NCI-H524 (cell line): ENCODE results near the gene PASK.

Experiments
- DNase-seq, 2 experiments: peaks; one replicate each; lab custom pipeline; 2025; lab: John Stamatoyannopoulos, UW

PASK gene

DNA sequence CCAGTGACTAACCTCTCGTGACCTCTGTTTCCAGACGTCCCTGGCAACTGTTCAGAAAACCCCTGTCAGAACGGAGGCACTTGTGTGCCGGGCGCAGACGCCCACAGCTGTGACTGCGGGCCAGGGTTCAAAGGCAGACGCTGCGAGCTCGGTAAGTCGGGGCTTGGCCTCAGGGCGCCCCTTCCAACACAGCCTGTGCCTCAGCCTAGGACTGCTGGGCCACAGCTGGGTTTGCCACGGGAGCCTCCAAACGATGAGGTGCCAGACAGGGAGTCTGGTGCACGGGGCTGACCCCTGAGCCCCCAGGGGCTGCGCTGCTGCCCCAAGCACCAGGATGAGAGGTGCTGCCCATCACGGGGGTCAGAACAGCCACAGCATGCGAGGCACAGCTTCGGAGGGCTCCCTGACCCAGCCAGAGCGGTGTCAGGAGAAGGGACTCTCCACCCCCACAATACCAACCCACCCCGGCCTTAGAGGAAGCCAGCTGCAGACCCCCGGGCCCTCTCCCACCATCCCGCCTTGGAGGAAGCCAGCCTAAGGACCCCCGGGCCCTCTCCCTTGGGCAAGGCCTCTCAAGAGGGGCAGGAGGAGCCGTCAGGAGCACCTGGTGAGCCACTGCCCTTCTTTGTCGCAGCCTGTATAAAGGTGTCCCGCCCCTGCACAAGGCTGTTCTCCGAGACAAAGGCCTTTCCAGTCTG lies 67.5 kb downstream of the PASK start:
- no peak for DNase-seq

DNA sequence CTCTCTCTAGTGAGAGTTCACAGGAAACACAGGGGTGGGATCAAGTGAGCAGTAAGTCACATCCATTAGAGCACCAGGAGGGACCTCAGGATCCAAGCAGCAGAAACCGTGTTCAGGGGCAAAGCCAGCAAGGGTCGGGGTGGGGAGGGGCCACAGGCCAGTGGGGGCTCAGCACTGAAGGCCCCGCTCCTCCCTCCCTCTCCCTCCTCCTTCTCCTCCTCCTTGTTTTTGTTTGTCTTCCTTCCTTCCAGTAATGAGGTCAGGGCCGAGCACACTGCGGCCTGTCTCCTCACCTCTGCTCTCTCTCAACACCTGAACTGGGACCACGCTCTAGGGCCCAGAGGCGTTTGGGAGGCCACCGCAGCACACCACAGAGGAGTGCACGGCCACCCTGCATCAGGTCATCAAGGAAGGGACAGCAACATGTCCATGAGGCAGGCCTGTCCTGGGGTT lies 68.1 kb downstream of the PASK start:
- no peak for DNase-seq

DNA sequence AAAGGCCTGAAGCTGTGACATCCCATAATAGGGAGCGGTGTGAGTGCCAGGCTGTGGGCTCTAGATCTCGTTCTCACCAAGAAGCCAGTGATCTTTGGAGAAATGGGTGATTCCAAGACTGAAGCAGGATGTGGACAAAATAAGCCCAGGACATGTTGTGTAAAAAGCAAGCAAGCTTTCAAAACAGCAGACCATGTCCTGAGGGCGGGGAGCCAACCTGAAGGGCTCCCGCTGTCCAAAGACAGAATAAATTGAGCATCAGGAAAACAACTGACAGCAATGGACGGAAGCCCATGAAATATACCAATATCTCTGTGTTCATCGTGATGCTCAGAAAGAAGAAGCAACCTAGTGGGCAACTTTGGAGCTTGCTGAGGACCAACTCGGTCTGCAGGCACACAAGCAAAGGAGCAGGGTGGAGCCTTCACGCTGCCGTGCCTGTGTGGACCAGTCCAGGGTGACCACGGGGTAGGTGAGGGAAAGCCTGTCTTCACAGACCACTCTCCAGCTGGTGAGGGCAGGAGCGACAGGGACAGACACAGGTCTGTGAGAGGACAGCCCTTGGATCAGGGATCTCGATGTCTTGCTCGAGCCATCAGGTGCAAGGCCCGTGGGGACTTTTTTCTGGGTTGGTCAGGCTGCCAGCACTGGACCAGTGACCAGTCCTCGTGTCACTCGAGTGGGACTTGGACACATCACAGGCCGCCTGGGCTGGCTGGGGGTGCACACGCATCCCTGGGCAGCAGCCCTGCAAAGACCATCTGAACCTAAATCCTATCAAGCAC lies 68.7 kb downstream of the PASK start:
- DNase-seq = no peak

DNA sequence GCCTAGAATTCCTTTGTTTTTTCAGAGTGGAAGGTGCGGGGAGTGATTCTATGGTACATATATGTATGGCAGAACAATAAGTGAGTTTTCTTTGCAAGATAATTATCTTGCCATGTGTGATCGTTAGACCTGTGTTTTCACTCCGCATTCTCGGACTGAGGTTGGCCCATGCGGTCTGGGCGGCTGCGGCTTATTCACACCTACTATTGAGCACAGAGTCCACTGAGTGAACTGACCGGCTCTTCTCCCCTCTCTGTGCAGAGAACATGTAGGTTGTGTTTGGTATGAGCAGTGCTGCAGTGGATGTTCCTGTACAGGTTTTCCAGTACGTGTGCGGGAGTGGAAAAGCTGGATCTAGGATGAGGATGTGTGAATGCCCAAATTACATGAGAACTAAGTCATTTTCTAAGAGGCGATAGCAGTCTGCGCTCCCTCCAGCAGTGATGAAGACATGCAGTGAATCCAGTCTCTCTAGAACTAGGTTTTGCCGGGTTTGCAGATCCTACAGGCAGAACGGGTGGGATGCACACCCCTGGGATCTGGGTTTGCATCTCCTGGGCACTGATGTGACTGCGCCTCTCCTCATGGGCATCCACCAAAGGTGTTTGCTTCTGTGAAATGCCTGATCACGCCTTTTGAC lies 74.3 kb downstream of the PASK start:
- DNase-seq = no peak

DNA sequence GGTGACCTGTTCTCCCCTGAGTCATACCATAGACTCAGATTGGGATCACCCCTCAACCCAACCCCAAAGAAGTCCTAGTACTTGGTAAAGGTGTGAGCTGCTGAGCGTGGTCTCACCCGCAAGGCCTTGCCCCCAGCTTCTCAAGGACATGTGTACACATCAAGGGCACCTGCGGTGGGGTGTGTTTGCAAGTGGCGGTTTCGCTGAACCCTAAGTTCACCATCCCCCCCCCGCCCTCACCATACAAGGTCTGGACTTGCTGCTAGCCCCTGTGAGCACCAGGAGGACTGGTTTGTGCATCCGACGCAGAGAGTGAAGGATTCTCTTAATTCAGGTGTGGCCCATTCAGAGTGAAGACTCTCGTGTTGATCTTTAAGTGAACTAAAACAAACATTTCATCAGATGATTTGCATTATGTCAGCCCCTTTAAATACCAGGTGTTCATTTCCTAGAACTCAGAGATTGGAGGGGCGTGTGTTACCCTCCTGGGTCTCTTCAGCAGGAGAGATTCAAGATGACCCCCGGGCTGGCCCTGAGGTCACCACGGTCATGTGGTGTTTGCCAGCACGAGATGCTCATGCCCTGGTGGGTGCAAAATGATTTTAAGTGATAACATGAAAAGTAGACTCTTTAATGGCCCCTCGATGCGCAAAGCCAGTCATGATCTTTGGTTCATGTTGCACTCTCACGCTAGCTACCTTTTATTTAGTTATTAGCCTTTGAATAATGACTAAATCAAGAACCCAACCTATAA lies 75.0 kb downstream of the PASK start:
- DNase-seq = no peak

DNA sequence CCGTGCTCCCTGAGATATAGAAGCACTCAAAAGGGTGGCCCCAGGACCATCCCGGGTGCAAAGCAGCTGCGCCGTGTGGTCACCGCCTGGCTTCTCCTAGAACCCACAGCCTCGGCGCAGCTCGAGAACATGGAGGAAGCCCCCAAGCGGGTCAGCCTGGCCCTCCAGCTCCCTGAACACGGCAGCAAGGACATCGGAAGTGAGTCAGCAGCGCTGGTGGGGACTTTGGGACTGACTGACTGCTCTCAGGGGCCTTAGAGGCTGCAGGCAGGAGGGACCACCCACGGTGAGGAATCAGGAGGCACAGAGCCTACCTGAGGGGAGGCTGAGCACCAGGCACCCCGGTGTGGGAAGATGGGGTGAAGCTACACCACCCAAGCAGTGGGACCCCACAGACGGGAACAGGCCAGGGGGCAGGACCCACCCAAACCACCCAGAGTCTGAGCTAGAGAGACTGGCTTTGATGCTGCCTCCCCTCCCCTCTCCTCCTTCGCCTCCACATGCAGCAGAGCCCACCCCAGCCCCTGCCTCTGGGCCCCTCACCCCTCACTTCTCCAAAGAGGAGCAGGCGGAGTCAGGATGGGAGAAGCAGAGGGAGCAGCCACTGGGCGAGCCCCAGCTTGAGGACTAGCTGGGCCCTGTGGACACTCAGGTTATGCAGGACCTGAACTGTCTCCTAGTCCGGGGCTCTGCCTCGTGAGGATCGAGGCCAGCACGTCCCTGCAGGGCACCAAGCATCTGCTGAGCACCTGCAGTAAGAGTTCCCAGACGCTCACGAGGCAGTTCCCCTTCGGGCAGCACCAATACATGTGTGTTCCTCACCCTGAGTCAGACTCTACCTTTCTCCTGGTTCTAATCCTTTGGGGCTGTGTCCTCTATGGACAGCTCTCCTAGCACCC lies 75.9 kb downstream of the PASK start:
- no peak for DNase-seq

DNA sequence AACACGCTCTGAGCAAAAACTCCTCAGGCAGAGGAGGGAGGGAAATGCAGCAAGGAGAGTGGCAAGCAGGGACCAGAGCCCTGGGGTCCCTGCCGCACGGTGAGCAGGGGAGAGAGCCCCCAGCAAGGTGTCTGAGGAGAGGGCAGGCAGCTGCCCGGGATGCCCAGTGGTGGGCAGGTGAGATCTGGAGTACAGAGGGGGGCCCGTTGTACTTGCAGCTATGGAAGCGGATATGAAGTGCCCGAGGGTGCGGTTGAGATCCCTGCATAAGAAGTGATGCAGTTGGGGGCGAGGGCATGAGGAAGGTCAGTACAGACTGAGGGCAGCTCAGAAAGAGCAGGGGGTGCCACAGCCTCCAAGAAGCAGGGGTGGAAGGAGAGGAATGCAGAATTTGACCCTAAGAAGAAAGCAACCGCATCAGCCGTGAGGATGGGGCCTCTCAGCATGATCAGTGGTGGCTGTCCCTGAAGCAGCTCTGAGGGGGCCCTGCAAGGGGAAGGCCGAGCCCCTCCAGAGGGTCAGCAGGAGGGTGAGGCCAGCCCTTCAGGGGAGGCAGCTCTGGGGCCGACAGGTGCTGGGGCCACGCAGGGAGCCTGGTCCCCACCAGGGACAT lies 76.6 kb downstream of the PASK start:
- no peak for DNase-seq

DNA sequence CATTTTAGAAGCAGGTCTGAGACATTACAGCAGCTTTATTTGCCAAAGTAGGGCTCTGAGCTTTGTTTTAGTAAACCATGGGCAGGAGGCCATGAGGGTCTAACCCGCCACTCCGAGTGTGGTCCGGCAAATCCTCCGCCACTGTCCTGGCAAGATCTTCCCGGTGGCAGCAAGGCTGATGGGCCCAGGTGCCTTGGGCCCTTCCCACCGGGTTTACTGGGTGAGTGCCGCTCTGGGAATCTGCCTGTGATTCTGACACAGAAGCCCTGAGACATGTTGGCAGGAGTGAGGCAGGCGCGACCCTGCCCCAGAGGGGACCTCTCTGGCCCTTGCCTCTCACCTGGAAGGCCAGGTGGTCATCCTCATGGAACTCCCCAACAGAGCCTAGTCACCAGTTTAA lies 77.1 kb downstream of the PASK start:
- DNase-seq = no peak

DNA sequence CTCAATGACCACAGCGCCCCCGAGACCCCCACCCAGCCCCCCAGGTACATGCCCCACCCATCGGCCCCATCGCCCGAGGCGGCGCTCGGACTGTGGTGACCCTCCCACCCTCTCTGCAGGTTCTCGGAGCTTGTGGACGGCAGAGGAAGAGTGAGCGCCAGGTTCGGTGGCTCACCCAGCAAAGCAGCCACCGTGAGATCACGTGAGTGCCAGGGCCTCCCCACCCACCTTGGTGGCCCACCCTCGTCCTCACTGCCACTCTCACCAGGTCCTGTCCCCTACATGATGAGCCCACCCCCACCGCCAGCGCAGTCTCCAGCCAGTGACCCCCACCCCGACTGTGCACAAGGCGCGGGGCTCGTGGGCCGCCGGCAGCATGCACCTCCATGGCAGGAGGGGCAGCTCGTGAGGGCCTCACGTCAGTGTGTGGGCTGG lies 77.6 kb downstream of the PASK start:
- DNase-seq = no peak

DNA sequence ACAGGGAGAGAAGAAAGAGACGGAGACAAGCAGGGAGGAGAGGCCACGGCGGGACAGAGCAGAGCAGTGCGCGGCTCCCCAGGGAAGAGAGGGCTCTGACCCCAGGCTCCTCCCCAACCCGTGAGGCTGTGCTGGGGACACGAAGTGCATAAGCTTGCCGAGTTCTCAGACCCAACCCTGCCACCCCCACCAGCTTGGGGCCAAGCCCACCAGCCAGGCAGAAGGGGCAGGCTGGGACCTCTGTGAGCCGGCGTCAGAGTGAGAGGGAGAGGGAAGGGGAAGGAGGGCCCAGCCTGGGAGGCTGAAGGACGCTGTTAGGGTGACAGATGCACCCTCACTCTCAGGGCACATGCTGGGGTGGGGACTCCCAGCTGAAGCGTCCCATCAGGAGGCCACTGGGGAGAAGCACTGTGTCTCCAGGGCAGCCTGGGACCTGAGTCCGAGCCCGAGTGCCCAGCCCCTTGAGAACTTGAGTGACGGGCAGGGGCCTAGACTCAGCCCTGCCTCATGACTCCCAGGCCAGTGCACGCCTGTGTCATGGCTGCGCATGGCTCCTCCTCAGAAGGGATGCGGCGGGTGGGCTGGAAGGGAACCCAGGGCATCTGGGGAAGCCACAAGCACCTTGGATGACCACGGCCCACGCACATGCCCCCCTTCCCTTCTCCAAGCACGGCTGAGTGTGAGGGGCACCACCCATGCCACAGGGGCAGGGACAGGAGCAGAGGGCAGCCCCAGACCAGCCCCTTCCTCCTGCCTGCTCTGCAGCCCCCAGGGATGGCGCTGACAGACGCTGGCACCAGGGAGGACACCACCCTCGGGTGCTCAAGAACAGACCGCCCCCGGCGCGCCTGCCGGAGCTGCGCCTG lies 78.2 kb downstream of the PASK start:
- no peak for DNase-seq

DNA sequence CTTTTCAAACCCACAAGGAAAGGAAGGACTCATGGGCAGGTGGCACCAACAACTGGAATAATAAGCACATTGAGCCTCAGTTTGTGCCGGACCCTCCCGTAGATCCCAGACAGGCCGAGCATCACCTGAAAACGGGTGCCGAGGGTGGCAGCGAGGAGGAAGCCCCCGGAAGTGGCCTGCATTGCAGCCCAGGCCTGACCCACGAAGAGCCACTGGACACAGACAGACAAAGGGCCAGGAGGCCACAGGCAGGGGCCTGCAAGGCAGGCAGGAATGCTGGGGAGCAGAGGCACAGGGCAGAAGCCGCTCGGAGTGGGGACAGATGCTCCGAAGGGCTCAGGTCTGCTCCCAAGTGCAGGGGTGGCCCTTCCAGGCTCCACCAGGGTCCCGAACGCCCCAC lies 78.9 kb downstream of the PASK start:
- DNase-seq = no peak

DNA sequence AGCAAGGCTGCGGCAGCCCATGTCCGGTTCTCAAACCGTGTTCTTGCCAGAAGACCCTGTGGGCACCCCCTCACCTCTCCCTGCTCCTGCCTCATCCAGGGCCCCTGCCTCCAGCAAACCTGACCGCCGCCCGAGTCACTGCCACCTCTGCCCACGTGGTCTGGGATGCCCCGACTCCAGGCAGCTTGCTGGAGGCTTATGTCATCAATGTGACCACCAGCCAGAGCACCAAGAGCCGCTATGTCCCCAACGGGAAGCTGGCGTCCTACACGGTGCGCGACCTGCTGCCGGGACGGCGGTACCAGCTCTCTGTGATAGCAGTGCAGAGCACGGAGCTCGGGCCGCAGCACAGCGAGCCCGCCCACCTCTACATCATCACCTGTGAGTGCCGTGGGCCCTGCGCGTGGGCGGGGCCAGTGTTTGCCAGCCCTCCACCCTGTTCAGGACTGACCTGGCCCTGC lies 79.4 kb downstream of the PASK start:
- no peak for DNase-seq

DNA sequence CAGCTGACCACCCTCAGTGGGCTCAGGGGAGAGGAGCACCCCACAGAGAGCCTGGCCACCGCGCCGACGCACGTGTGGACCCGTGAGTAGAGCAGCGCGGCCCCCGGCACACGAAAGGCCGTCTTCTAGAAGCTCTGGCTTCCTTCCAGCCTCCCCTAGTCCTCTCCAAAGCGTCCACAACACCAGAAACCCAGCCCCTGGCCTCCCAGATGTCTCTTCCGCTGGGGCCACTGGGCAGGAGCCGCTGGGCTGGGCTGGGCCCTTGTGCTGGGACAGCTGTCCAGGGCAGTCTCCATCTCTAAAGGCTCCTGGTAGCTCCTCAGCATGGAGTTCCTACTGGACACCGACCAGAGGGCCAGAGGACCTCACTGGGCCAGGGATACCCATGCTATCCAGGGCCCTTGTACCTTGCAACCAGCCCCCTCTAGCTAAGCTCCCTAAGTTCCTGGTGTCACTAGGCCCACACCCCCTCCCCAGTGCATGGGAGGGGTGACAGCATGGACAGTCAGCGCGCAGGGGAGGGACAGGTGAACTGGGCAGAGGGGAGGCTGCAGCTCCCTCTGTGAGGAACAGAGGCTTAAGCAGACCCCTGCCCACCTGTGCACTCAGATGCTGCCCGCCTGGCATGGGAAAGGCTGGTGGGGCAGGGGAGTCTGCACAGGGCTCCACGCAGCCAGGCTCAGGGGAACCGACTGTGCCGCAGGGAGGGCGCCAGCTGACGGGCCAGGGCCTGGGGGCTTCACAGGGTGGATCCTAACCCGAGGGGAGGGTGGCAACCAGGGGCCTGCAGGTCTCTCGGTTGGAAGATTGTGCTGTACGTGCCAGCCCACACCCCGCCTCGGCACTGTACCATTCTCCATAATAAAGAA lies 80.1 kb downstream of the PASK start:
- DNase-seq = no peak

DNA sequence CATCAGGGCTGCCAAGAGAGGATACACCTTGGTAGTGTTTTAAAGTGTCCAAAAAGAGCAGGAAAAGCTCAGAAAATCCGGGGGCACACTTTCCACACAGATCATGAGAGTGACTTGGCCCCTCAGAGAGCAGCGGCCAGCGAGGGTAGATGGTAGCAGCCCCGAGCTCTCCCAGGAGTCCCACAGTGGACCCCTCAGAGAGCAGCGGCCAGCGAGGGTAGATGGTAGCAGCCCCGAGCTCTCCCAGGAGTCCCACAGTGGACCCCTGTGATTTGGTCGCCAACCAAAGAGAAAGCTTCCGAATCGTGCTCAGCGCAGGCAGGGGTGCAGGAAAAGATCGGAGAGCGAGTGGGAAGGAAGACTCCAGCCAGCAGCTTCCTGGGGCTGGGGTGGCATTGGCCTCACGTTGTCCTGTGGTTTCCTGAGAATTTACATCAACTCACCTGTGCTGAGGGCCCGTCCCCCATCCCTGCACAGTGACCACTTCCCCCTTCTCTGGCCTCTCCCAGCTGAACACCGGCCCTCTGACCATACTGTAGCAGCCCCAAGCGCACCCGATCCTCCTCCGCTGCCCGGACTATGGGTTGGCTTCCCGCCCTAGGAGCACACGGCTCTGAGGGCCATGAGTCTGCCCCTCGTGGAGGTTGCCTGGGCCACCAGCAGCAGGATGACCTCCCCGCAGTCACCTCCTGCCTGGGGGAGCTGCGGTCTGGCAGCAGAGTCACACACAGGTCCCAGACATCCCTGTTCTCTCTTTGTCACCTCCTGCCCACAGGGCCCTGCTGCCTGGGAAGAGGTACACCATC lies 80.9 kb downstream of the PASK start:
- DNase-seq = no peak

DNA sequence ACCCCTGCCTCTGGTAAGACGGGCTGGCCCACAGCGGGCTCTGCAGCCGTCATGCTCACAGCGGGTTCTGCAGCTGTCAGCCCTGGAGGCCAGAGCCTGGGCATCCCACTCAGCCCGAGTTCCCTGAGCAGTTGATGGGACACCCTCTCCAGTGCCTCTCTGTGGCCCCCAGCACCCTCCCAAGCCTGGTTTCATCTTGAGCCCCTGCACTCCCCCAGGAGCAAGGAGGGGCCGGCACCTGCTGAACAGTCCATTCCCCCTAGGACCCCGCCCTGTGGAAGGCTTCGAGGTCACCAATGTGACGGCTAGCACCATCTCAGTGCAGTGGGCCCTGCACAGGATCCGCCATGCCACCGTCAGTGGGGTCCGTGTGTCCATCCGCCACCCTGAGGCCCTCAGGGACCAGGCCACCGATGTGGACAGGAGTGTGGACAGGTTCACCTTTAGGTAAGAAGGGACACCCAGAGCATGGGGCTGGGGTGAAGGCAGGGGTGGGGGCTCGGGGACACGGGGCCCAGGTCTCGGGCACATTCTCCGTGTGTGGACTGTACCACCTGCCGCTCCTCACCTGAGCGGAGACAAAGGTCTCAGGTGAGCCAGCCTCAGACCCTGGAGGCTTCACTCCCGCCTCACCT lies 81.7 kb downstream of the PASK start:
- DNase-seq = no peak

DNA sequence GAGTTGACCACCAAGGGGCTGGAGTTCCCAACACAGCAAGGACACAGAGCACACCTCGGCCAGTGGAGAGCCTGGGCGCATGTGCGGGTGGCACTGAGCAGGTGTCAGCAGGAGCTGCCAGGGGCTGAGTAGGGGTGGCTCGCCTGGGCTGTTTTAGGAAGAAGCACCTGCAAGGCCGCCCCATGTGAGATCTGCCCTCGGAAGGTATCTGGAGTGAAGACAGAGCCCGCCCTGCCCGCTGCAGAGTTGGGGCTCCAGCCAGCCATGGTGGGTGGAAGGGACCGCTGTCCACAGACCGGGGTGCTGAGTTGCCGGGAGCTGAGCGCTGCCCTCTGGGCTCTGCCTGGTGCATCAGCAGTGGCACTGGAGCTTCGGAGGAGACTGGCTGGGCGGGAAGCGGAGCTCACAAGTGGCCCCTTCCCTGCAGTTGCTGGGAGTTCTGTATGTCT lies 82.4 kb downstream of the PASK start:
- no peak for DNase-seq

DNA sequence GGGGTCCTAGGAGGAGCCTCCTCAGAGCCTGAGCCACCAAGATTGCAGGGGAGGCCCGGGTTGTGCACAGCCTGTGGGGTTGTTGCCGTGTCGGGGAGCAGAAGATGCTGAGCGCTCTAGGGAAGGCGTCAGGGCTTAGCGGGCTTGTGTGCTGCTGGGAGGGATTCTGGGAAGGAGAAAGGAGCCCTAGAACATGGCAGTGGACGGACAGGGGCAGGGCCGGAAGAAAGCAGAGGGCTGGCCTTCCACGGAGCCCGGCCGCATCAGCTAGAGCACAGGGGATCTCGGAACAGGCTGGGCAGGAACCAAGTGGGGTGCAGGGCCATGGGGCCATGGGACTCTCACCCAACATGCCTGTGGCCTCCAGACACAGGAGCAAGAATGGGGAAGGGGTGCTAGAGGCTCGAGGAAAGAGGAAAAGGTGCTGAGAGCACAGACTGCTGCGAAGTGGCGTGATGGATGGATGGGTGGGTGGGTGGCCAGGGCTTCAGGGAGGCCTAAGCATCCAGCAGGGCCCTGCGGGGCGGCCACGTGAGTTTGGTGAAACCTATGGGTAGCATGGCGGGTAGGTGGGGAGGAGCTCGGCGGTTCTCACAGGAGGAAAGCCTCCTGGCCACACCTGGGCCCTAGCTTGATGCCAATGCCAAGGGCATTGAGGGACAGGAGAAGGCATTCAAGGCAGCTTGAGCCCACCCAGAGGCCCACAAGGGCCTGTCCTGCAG lies 82.9 kb downstream of the PASK start:
- no peak for DNase-seq
